NCI-H510A (cell line): ENCODE data around the gene S100P.

Experiments
- DNase-seq: peaks from one replicate; lab custom pipeline; 2025; lab: John Stamatoyannopoulos, UW

Gene S100P

GRCh38 chr4:6697131-6697530, 3.5 kb downstream of the S100P start:
- DNase-seq = no peak

- no peak for DNase-seq
These were observed 5.7 kb downstream of the S100P start for GRCh38 chr4:6699388-6699787.

GRCh38 chr4:6699903-6700302, 6.2 kb downstream of the S100P start:
- no peak for DNase-seq

GRCh38 chr4:6701371-6701770, 7.7 kb downstream of the S100P start:
- DNase-seq = no peak

GRCh38 chr4:6702761-6703160, 9.1 kb downstream of the S100P start:
- no peak for DNase-seq

GRCh38 chr4:6703786-6704185, 10.1 kb downstream of the S100P start:
- DNase-seq = no peak

- no peak for DNase-seq
These were observed 12.0 kb downstream of the S100P start for GRCh38 chr4:6705646-6706045.

GRCh38 chr4:6706173-6706572, 12.5 kb downstream of the S100P start:
- no peak for DNase-seq

GRCh38 chr4:6709230-6710114, 15.8 kb downstream of the S100P start, which contains the start of gene MRFAP1L1:
Gene MRFAP1L1 (minus strand): TSS chr4:6709865. CDS start chr4:6709629, 236 bp downstream.
- peak; percentile 89 for DNase-seq

- no peak for DNase-seq
These were observed 16.6 kb downstream of the S100P start for GRCh38 chr4:6710282-6710681.

- DNase-seq = no peak
These were observed 17.3 kb downstream of the S100P start for GRCh38 chr4:6710996-6711395.

- no peak for DNase-seq
These were observed 21.3 kb downstream of the S100P start for GRCh38 chr4:6714954-6715353.

- no peak for DNase-seq
These were observed 22.0 kb downstream of the S100P start for GRCh38 chr4:6715704-6716017.

- DNase-seq = peak; percentile 77
These were observed 22.6 kb downstream of the S100P start, which contains the start of gene BLOC1S4 for GRCh38 chr4:6716018-6716911. Gene BLOC1S4 (plus strand): TSS chr4:6716174. CDS start chr4:6716210, 36 bp downstream.

- DNase-seq = no peak
These were observed 23.4 kb downstream of the S100P start for GRCh38 chr4:6716958-6717655.

- DNase-seq = no peak
These were observed 25.4 kb downstream of the S100P start for GRCh38 chr4:6718932-6719610.

GRCh38 chr4:6719611-6720179, 26.0 kb downstream of the S100P start:
- no peak for DNase-seq

- DNase-seq = no peak
These were observed 26.6 kb downstream of the S100P start for GRCh38 chr4:6720202-6720699.

GRCh38 chr4:6721121-6721520, 27.4 kb downstream of the S100P start:
- no peak for DNase-seq

- no peak for DNase-seq
These were observed 29.2 kb downstream of the S100P start for GRCh38 chr4:6722891-6723290.

- no peak for DNase-seq
These were observed 30.2 kb downstream of the S100P start for GRCh38 chr4:6723851-6724250.
